ELF-1 (cell line): ENCODE data around the gene SH3GL2.

Source experiments
- DNase-seq: peaks from one replicate; pipeline ENCODE4 v3.0.0-alpha.2; 2016; ENCODE audit warnings: low read depth, low spot score

SH3GL2 gene

GRCh38 chr9:17578911-17579793 is at the start of gene SH3GL2:
TSS of gene SH3GL2 (plus strand) at chr9:17579066.
- DNase-seq, result peak; percentile 71

- DNase-seq, result peak; percentile 16
Measured at GRCh38 chr9:17531642-17532254, 47.1 kb upstream of the SH3GL2 start.

- no peak for DNase-seq
Measured at GRCh38 chr9:17532461-17532860, 46.4 kb upstream of the SH3GL2 start.

- no peak for DNase-seq
Measured at GRCh38 chr9:17535176-17535575, 43.7 kb upstream of the SH3GL2 start.

- DNase-seq, result no peak
Measured at GRCh38 chr9:17536027-17536426, 42.8 kb upstream of the SH3GL2 start.

GRCh38 chr9:17551023-17551422 is 27.8 kb upstream of the SH3GL2 start:
- no peak for DNase-seq

- no peak for DNase-seq
Measured at GRCh38 chr9:17555362-17556054, 23.4 kb upstream of the SH3GL2 start.

- no peak for DNase-seq
Measured at GRCh38 chr9:17556255-17556654, 22.6 kb upstream of the SH3GL2 start.

GRCh38 chr9:17556935-17557334 is 21.9 kb upstream of the SH3GL2 start:
- no peak for DNase-seq

- DNase-seq, result no peak
Measured at GRCh38 chr9:17571825-17572224, 7.0 kb upstream of the SH3GL2 start.

- DNase-seq, result no peak
Measured at GRCh38 chr9:17574342-17574741, 4.5 kb upstream of the SH3GL2 start.

- no peak for DNase-seq
Measured at GRCh38 chr9:17578577-17578910, 322 bp upstream of the SH3GL2 start.

- no peak for DNase-seq
Measured at GRCh38 chr9:17580119-17580518, 1.3 kb downstream of the SH3GL2 start.

GRCh38 chr9:17587113-17587512 is 8.2 kb downstream of the SH3GL2 start:
- no peak for DNase-seq

- DNase-seq, result no peak
Measured at GRCh38 chr9:17588395-17588794, 9.5 kb downstream of the SH3GL2 start.

GRCh38 chr9:17588941-17589340 is 10.1 kb downstream of the SH3GL2 start:
- no peak for DNase-seq

GRCh38 chr9:17589771-17590170 is 10.9 kb downstream of the SH3GL2 start:
- DNase-seq, result no peak

- DNase-seq, result no peak
Measured at GRCh38 chr9:17594961-17595360, 16.1 kb downstream of the SH3GL2 start.

GRCh38 chr9:17597977-17598376 is 19.1 kb downstream of the SH3GL2 start:
- no peak for DNase-seq

- no peak for DNase-seq
Measured at GRCh38 chr9:17600962-17601593, 22.2 kb downstream of the SH3GL2 start.

GRCh38 chr9:17604556-17604955 is 25.7 kb downstream of the SH3GL2 start:
- DNase-seq, result no peak

GRCh38 chr9:17609312-17610005 is 30.6 kb downstream of the SH3GL2 start:
- DNase-seq, result no peak
